HG03135 (cell line): ENCODE results near the gene PYGO2.
"Not testable (repeated sequence)": the region's sequence is repeated elsewhere in the genome, so short reads cannot be mapped to it uniquely, and the experiment has no call there.

Source experiments
- ATAC-seq: cut with Tn5 transposase; IDR thresholded peaks from one replicate; pipeline ENCODE4 v1.9.1; 2021; ENCODE audit warnings: mild to moderate bottlenecking, moderate library complexity; ENCODE audit not compliant: unreplicated experiment

Gene PYGO2

DNA sequence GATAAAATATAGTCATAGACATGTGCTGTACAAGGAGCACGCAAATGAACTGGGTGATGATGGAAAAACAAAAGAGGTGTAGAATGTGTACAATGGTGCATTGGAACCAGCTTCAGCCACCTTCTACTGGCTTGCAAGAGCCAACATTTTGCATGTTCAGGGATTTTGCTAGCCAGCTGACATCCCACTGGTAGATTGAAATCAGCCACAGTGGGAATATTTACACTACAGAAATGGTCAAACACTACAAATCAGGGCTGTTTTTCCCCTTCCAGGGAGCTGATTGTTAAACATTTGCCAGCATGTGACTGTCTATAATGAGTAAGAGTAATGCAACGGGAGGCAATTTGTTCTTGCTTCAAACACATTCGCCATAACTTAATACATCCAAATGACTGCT is 48.3 kb downstream of the PYGO2 start:
- ATAC-seq: no peak

GRCh38 chr1:154912755-154913154 is 48.8 kb downstream of the PYGO2 start:
- no peak for ATAC-seq

GRCh38 chr1:154911691-154912550 is 49.7 kb downstream of the PYGO2 start:
- no peak for ATAC-seq

DNA sequence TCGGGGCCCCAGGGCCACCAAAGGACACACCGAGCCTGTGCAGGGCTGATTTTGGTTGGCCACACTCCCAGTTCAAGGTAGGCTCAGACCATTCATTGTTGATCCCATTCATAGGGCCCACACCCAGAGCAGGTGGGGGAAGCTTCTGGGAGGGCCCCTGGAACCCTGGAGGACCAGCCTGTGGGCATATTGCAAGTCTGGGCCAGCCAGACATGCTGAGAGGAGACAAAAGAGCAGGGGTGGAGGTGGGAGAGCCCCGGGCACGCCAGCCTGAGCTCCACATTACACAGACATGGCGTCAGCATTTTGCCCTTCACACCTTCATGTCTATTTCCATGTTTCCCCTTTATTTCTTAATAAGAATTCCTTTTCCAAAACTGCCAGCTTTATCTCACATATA is 50.7 kb downstream of the PYGO2 start:
- ATAC-seq: no peak

GRCh38 chr1:154908937-154909336 is 52.6 kb downstream of the PYGO2 start:
- no peak for ATAC-seq

- ATAC-seq: not testable (repeated sequence)
These were observed 53.5 kb downstream of the PYGO2 start for GRCh38 chr1:154908129-154908528.
